ENCODE results near the gene CHN2. TPM values are rescaled to one million over a fixed set of nuclear protein-coding genes. Genes with fewer than 3 reads are reported as not detected.

Gene CHN2
- total RNA-seq, 1 donor from 2014 or later: 5.7 TPM

DNA sequence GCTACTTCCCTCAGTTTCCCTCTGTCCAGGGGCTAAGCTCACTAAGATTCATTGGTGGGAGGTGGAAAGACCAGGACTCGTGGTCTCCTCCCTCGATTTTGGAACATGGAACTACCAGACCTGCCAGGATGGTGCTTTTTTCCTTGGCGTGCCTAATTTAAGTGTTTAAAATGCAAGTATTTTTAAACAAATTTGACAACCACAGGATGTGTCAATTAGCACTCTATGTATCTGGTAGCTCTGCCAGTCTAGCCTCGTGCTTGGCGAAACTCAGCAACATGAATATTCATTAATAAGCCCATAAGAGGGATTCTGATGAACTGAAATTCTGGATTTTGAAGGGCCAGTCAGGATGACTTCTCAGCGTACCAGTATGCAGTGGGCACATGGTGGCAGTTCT, 224.1 kb downstream of the CHN2 start:
- Histone ChIP-seq H3K4me3 (ENCODE audit: low read depth, low read length) (no peak overlapping the region), H3K27me3 (ENCODE audit: control insufficient read depth, insufficient read depth, low read length) (no peaks in the 10 kb centered on the region), H3K36me3 (ENCODE audit: control insufficient read depth, insufficient read depth, low read length) (no peaks in the 10 kb centered on the region)
- no peak for DNase-seq (ENCODE audit: low read depth)
- TF ChIP-seq, protein P1, sequence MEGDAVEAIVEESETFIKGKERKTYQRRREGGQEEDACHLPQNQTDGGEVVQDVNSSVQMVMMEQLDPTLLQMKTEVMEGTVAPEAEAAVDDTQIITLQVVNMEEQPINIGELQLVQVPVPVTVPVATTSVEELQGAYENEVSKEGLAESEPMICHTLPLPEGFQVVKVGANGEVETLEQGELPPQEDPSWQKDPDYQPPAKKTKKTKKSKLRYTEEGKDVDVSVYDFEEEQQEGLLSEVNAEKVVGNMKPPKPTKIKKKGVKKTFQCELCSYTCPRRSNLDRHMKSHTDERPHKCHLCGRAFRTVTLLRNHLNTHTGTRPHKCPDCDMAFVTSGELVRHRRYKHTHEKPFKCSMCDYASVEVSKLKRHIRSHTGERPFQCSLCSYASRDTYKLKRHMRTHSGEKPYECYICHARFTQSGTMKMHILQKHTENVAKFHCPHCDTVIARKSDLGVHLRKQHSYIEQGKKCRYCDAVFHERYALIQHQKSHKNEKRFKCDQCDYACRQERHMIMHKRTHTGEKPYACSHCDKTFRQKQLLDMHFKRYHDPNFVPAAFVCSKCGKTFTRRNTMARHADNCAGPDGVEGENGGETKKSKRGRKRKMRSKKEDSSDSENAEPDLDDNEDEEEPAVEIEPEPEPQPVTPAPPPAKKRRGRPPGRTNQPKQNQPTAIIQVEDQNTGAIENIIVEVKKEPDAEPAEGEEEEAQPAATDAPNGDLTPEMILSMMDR (IDR thresholded peaks at IDR 0.05; ENCODE audit: insufficient read depth, low read length, poor library complexity, severe bottlenecking): no peak

DNA sequence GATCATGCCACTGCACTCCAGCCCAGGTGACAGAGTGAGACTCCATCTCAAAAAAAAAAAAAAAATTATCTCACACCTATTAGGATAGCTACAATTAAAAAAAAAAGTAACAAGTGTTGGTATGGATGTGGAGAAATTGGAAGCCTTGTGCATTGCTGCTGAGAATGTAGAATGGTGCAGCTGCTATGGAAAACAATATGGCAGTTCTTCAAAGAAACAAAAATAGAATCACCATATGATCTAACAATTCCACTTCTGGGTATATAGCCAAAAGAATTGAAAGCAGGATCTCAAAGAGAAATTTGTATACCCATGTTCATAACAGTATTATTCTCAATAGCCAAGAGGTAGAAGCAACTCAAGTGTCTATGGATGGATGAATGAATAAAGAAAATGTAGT, 225.4 kb downstream of the CHN2 start:
- DNase-seq (ENCODE audit: low read depth): no peak
- Histone ChIP-seq H3K27me3 (ENCODE audit: control insufficient read depth, insufficient read depth, low read length) (no peaks in the 10 kb centered on the region), H3K4me3 (ENCODE audit: low read depth, low read length) (no peak overlapping the region), H3K36me3 (ENCODE audit: control insufficient read depth, insufficient read depth, low read length) (no peaks in the 10 kb centered on the region)
- TF ChIP-seq, protein P1 (IDR thresholded peaks at IDR 0.05; ENCODE audit: insufficient read depth, low read length, poor library complexity, severe bottlenecking): no peak

DNA sequence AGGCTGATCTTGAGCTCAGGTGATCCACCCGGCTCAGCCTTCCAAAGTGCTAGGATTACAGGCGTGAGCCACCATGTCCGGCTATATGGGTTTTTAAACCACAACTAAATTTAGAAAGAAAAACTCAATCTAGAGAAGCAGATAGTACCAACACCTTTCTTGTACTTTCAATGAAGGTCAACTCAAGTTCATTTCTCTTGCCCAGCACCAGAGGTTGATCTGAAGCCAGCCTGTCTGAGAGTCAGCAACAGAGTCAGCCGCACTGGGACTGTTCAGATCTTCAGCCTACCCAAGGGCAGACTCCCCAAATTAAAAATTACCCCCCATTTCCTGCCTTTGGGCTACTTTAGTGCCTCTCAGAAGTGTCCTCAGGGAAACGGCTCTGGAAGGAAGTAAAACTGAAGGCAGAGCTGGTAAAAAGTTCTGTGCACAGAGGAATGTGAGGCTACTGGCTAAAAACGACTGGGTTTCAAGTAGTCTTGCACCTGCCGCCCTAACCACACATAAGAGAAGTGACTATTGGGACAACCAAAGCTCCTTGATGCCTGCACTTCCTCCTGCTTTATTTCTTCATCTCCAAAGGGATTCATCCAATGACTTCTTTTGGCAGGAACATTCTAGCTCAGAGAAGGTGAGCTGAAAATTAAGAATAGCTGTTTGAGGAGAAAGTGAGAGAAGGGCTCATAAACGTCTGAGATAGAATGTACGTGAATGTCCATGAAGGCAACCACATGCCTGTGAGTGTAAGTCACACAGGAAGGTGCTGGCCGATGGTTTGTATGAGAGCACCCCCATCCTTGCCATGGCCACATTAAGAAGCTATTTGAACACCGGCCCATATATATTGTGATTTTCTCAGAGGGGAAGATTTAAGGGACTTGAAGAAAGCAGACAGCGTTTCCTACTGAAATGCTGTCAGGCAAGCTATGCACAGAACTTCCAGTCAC, 226.7 kb downstream of the CHN2 start:
- Histone ChIP-seq H3K27me3 (ENCODE audit: control insufficient read depth, insufficient read depth, low read length) (no peaks in the 10 kb centered on the region), H3K36me3 (ENCODE audit: control insufficient read depth, insufficient read depth, low read length) (no peaks in the 10 kb centered on the region), H3K4me3 (ENCODE audit: low read depth, low read length) (no peak overlapping the region)
- TF ChIP-seq, protein P1 (IDR thresholded peaks at IDR 0.05; ENCODE audit: insufficient read depth, low read length, poor library complexity, severe bottlenecking): no peak
- no peak for DNase-seq (ENCODE audit: low read depth)

DNA sequence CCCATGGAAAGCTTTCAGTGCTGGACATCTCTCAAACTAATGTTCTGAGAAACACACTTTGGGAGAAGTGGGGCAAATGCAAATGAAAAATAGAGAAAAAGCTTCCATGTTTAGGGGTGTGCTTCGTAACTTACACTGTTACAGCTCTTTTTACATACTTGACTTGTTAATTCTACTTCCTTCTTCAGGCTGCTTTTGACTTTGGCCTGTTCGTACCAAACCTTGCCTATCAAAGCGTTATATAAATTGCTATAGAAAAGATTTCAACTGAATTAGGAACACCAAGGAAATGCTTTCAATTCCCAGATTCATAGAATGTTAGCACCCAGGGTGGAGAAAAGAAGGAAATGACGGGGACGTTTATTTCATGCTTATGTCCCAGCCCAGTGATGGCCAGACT, 228.3 kb downstream of the CHN2 start:
- Histone ChIP-seq H3K4me3 (ENCODE audit: low read depth, low read length) (no peak overlapping the region), H3K36me3 (ENCODE audit: control insufficient read depth, insufficient read depth, low read length) (no peaks in the 10 kb centered on the region), H3K27me3 (ENCODE audit: control insufficient read depth, insufficient read depth, low read length) (no peaks in the 10 kb centered on the region)
- TF ChIP-seq, protein P1 (IDR thresholded peaks at IDR 0.05; ENCODE audit: insufficient read depth, low read length, poor library complexity, severe bottlenecking): no peak
- no peak for DNase-seq (ENCODE audit: low read depth)

DNA sequence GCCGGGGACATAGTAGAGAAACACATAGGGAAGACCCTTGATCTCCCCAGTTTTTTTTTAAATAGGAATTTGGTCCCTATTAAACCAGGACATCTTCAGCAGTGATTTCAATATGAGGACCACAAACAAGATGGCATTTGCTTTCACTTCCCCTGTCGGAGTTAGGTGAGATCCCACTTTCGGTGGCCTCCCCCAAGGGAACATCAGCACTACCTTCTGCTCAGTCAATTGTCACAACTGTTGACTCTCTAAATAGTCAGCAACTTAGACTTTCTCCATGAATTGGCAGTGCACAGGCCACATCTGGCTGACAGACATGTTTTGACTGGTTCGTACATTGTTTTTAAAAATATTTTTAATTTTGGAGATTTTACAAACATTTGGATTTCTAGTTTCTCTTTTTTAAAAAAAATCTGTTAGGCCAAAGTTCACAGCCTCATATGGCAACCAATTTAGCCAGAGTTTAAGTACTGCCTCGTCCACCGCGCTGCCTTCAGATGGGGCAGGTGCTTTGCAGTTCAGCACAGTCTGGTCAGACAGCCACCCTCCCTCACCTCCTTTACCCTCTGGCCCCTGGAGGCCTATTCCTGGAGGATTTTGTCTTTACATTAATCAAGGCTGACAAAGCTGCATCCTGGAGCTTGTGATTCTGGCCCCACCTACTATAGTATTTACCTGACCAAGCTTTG, 229.9 kb downstream of the CHN2 start:
- no peak for DNase-seq (ENCODE audit: low read depth)
- TF ChIP-seq, protein P1 (IDR thresholded peaks at IDR 0.05; ENCODE audit: insufficient read depth, low read length, poor library complexity, severe bottlenecking): no peak
- Histone ChIP-seq H3K4me3 (ENCODE audit: low read depth, low read length) (no peak overlapping the region), H3K27me3 (ENCODE audit: control insufficient read depth, insufficient read depth, low read length) (no peaks in the 10 kb centered on the region), H3K36me3 (ENCODE audit: control insufficient read depth, insufficient read depth, low read length) (no peaks in the 10 kb centered on the region)

All from kidney epithelial cell (primary cell).